IMR-90 (cell line): ENCODE results near the gene CD70. TPM values are rescaled to one million over a fixed set of nuclear protein-coding genes. Genes with fewer than 3 reads are reported as not detected.

Experiments
- ATAC-seq: fragments of 200-7000 bp; cut with Tn5 transposase; 2 replicates; pipeline ENCODE4 v1.9.1; 2020; ENCODE audit warnings: low read depth, mild to moderate bottlenecking, moderate library complexity
- BruUV-seq: library from RNA; stranded (reverse); fragments of 400-500 nt; replicated peaks from 2 replicates; lab custom pipeline; 2021; lab: Mats Ljungman, UMichigan
- CTCF ChIA-PET: fragments of 300-600 bp; formaldehyde crosslinking; extraction: SDS; loops from one replicate; lab custom pipeline; 2021; ENCODE audit warnings: antibody characterized with exemption; lab: Yijun Ruan, JAX
- POLR2A ChIA-PET: fragments of 300-600 bp; sonication (Branson Sonifier 250); formaldehyde crosslinking; loops from one replicate; lab custom pipeline; 2022; ENCODE audit warnings: antibody characterized with exemption; ENCODE audit not compliant: unreplicated experiment; lab: Charles Lee
- DNase-seq: peaks from one replicate; pipeline ENCODE4 v3.0.0; 2013
- H2AFZ ChIP-seq: replicated peaks from 2 replicates; pipeline ENCODE3; 2013; ENCODE audit warnings: low read length, mild to moderate bottlenecking; ENCODE audit not compliant: poor library complexity
- H2AK5ac ChIP-seq: 2 replicates; pipeline ENCODE4 v1.6.1; 2013; ENCODE audit warnings: low read depth, low read length, inconsistent platforms
- H2AK9ac ChIP-seq: replicated peaks from 2 replicates; pipeline ENCODE3; 2013; ENCODE audit warnings: mild to moderate bottlenecking, low read depth, low read length, moderate library complexity; ENCODE audit not compliant: poor library complexity
- H2BK120ac ChIP-seq: 2 replicates; pipeline ENCODE4 v1.6.1; 2013; ENCODE audit warnings: low read depth, low read length, inconsistent platforms
- H2BK15ac ChIP-seq: 3 replicates; pipeline ENCODE4 v1.6.1; 2013; ENCODE audit warnings: low read depth, low read length, inconsistent platforms
- H2BK20ac ChIP-seq: 2 replicates; pipeline ENCODE4 v1.6.1; 2013; ENCODE audit warnings: low read depth, mild to moderate bottlenecking, inconsistent platforms, low read length, moderate library complexity
- H2BK5ac ChIP-seq: 2 replicates; pipeline ENCODE4 v1.6.1; 2013; ENCODE audit warnings: mild to moderate bottlenecking, low read depth, low read length, inconsistent platforms; ENCODE audit not compliant: poor library complexity, severe bottlenecking
- H3K14ac ChIP-seq: replicated peaks from 2 replicates; pipeline ENCODE4 v1.6.1; 2013; ENCODE audit warnings: low read depth, low read length, inconsistent platforms
- H3K18ac ChIP-seq: 2 replicates; pipeline ENCODE4 v1.6.1; 2013; ENCODE audit warnings: low read depth, low read length, control low read depth
- H3K23ac ChIP-seq: 2 replicates; pipeline ENCODE4 v1.6.1; 2013; ENCODE audit warnings: low read depth, low read length, inconsistent platforms
- H3K27ac ChIP-seq: 2 replicates; pipeline ENCODE4 v1.5.1; 2013; ENCODE audit warnings: mild to moderate bottlenecking, control low read depth, low read length; ENCODE audit not compliant: insufficient read depth
- H3K27me3 ChIP-seq: 2 replicates; pipeline ENCODE4 v1.6.1; 2013; ENCODE audit warnings: low read length; ENCODE audit not compliant: control insufficient read depth, insufficient read depth
- H3K36me3 ChIP-seq: 2 replicates; pipeline ENCODE4 v1.6.1; 2013; ENCODE audit warnings: low read length, mixed read lengths; ENCODE audit not compliant: control insufficient read depth, insufficient read depth
- H3K4ac ChIP-seq: 2 replicates; pipeline ENCODE4 v1.6.1; 2013; ENCODE audit warnings: low read depth, low read length, inconsistent platforms
- H3K4me1 ChIP-seq: 2 replicates; pipeline ENCODE4 v1.6.1; 2013; ENCODE audit warnings: low read length, mixed read lengths; ENCODE audit not compliant: control insufficient read depth, insufficient read depth
- H3K4me2 ChIP-seq: 2 replicates; pipeline ENCODE4 v1.6.1; 2013; ENCODE audit warnings: low read depth, mild to moderate bottlenecking, control low read depth, low read length, moderate library complexity
- H3K4me3 ChIP-seq: 2 replicates; pipeline ENCODE4 v1.5.1; 2013; ENCODE audit warnings: low read depth, mild to moderate bottlenecking, control low read depth, low read length, moderate library complexity; ENCODE audit not compliant: insufficient read depth
- H3K56ac ChIP-seq: 2 replicates; pipeline ENCODE4 v1.6.1; 2013; ENCODE audit warnings: low read length, inconsistent platforms; ENCODE audit not compliant: insufficient read depth; ENCODE audit errors: extremely low read depth
- H3K79me1 ChIP-seq, 2 experiments: 2 replicates each; pipeline ENCODE4 v1.6.1; 2013; ENCODE audit warnings: low read length in 2 of 2, inconsistent platforms in 1 of 2, low read depth in 1 of 2
- H3K9ac ChIP-seq: 2 replicates; pipeline ENCODE4 v1.6.1; 2013; ENCODE audit warnings: low read depth, low read length, control low read depth
- H3K9me1 ChIP-seq: 2 replicates; pipeline ENCODE4 v1.6.1; 2013; ENCODE audit warnings: low read length, inconsistent platforms; ENCODE audit not compliant: insufficient read depth
- H3K9me3 ChIP-seq: 2 replicates; pipeline ENCODE4 v1.6.1; 2013; ENCODE audit warnings: low read length; ENCODE audit not compliant: control insufficient read depth, insufficient read depth
- H4K20me1 ChIP-seq: 2 replicates; pipeline ENCODE4 v1.6.1; 2013; ENCODE audit warnings: low read length, inconsistent platforms; ENCODE audit not compliant: insufficient read depth
- H4K5ac ChIP-seq: 2 replicates; pipeline ENCODE4 v1.6.1; 2013; ENCODE audit warnings: mild to moderate bottlenecking, low read depth, low read length, control low read depth
- H4K8ac ChIP-seq, 2 experiments: 2 replicates each; pipeline ENCODE4 v1.6.1; 2013; ENCODE audit warnings: low read depth in 2 of 2, low read length in 2 of 2, control low read depth in 1 of 2, inconsistent platforms in 1 of 2
- H4K91ac ChIP-seq: 2 replicates; pipeline ENCODE4 v1.6.1; 2013; ENCODE audit warnings: low read depth, low read length, inconsistent platforms; ENCODE audit not compliant: insufficient read depth
- CEBPB ChIP-seq: IDR thresholded peaks from 2 replicates; pipeline ENCODE4 v1.6.1; 2012; ENCODE audit warnings: low read depth, low read length, improper control_type of control experiment
- FOS ChIP-seq: fragments of 150-350 bp; IDR thresholded peaks from 2 replicates; pipeline ENCODE4 v1.6.1; 2016; ENCODE audit warnings: low read depth, low read length
- MAFK ChIP-seq: IDR thresholded peaks from 2 replicates; pipeline ENCODE4 v1.6.1; 2012; ENCODE audit warnings: low read depth, low read length, improper control_type of control experiment
- RAD21 ChIP-seq: IDR thresholded peaks from 2 replicates; pipeline ENCODE4 v1.6.1; 2012; ENCODE audit warnings: low read length, improper control_type of control experiment
- RCOR1 ChIP-seq: IDR thresholded peaks from 2 replicates; pipeline ENCODE4 v1.6.1; 2012; ENCODE audit warnings: mild to moderate bottlenecking, low read length, improper control_type of control experiment; ENCODE audit not compliant: insufficient replicate concordance
- RFX5 ChIP-seq: IDR thresholded peaks from 2 replicates; pipeline ENCODE4 v1.8.0; 2012; ENCODE audit warnings: low read depth, mild to moderate bottlenecking, low read length, moderate library complexity
- WGBS, 2 experiments: methylation state at CpG; one replicate each; pipeline versions ENCODE4 v1.1.5 to v1.1.7; 2013; ENCODE audit warnings: missing lambda C conversion rate in 2 of 2; ENCODE audit not compliant: insufficient read length in 1 of 2; ENCODE audit errors: extremely low coverage in 2 of 2; 5-methylcytosine and 5-hydroxymethylcytosine counted together
- dilution Hi-C: fragments of 300-500 bp; cut with HindIII; formaldehyde crosslinking; loops from one replicate; pipeline ENCODE4 v1.14.3; 2018; ENCODE audit warnings: low sequenced_read_pairs; ENCODE audit not compliant: unreplicated experiment
- in situ Hi-C: fragments of 300-500 bp; cut with MboI; formaldehyde crosslinking; loops from 3 replicates; pipeline ENCODE4 v1.14.3; 2019; ENCODE audit warnings: low sequenced_read_pairs, inconsistent platforms, mixed read lengths
- intact Hi-C: fragments of 100-400 bp; cut with micrococcal nuclease; formaldehyde crosslinking; loops from 2 replicates; pipeline ENCODE4 v1.10.0; 2022
- polyA plus RNA-seq, 3 experiments: library from polyadenylated mRNA; depleted of rRNA; stranded (reverse); fragments of >200 nt; gene quantifications; 2 replicates each; pipeline ENCODE4 v1.2.3, GENCODE V29; 2012; ENCODE audit warnings: low replicate concordance in 1 of 3
- total RNA-seq: library from RNA; depleted of rRNA; stranded (reverse); fragments of >200 nt; gene quantifications from 2 replicates; pipeline ENCODE4 v1.2.3, GENCODE V29; 2012

CD70 gene
- total and polyA plus RNA-seq, 2 of the 4 experiments (the other 2 are of a cell fraction): not detected

GRCh38 chr19:6579450-6580178 is 11.3 kb downstream of the CD70 start:
- H3K9ac ChIP-seq: no peak overlapping the region
- TF ChIP-seq MAFK: no peak
- TF ChIP-seq RCOR1: no peak
- TF ChIP-seq RAD21: no peak
- no peak for TF ChIP-seq RFX5
- no peak for TF ChIP-seq FOS
- no peak for TF ChIP-seq CEBPB
- H2AFZ ChIP-seq: no peak overlapping the region
- H3K27me3 ChIP-seq: no peaks in the 10 kb centered on the region
- no peak overlapping the region for H2AK5ac ChIP-seq
- in situ Hi-C loops: no loop called here
- H3K79me1 ChIP-seq: no peaks in the 10 kb centered on the region
- H3K56ac ChIP-seq: no peak overlapping the region
- no peak overlapping the region for H3K27ac ChIP-seq
- H3K23ac ChIP-seq: no peak overlapping the region
- H3K36me3 ChIP-seq: no peaks in the 10 kb centered on the region
- intact Hi-C loops: no loop called here
- H2BK120ac ChIP-seq: no peak overlapping the region
- no peaks in the 10 kb centered on the region for H4K20me1 ChIP-seq
- no TSS peak for BruUV-seq
- no peak overlapping the region for H4K5ac ChIP-seq
- dilution Hi-C loops: no loop called here
- CTCF ChIA-PET: no interaction called here
- H3K4me1 ChIP-seq: no peaks in the 10 kb centered on the region
- no peaks in the 10 kb centered on the region for H3K9me3 ChIP-seq
- H4K8ac ChIP-seq: no peak overlapping the region
- H2BK5ac ChIP-seq: no peak overlapping the region
- H4K91ac ChIP-seq: no peak overlapping the region
- no peak overlapping the region for H2BK15ac ChIP-seq
- no peak overlapping the region for H2AK9ac ChIP-seq
- no peak overlapping the region for H3K4me2 ChIP-seq
- no peak overlapping the region for H3K14ac ChIP-seq
- H3K4ac ChIP-seq: no peak overlapping the region
- H2BK20ac ChIP-seq: no peak overlapping the region
- DNase-seq (no peak), ATAC-seq (no peak)
- WGBS, 2 experiments: no CpG with 5 or more reads among the region's 7 CpGs
- no peaks in the 10 kb centered on the region for H3K9me1 ChIP-seq
- no peak overlapping the region for H3K4me3 ChIP-seq
- H3K18ac ChIP-seq: no peak overlapping the region
- POLR2A ChIA-PET: interaction anchor here (0.6 kb wide), 1 partner anchor 22 kb away, joined by 4 read pairs; no protein-coding TSS in a partner anchor
